GM12878 (cell line): ENCODE data around the gene SPSB3. TPM values are rescaled to one million over a fixed set of nuclear protein-coding genes. Genes with fewer than 3 reads are reported as not detected.

Source experiments
- ATAC-seq: fragments of 200-7000 bp; cut with Tn5 transposase; 3 replicates; pipeline ENCODE4 v1.9.1; 2020; ENCODE audit warnings: mild to moderate bottlenecking, moderate library complexity
- BruUV-seq: library from RNA; stranded (reverse); fragments of 400-500 nt; replicated peaks from 2 replicates; lab custom pipeline; 2021; lab: Mats Ljungman, UMichigan
- CTCF ChIA-PET: fragments of 300-600 bp; sonication (Branson Sonifier 250); formaldehyde crosslinking; extraction: SDS; loops from one replicate; lab custom pipeline; 2021; ENCODE audit warnings: inconsistent platforms; lab: Yijun Ruan, JAX
- POLR2A ChIA-PET: fragments of 350-600 bp; formaldehyde crosslinking; extraction: SDS; loops from one replicate; lab custom pipeline; 2021; ENCODE audit warnings: inconsistent platforms; lab: Charles Lee
- RAD21 ChIA-PET: fragments of 300-600 bp; sonication (Branson Sonifier 250); formaldehyde crosslinking; loops from one replicate; lab custom pipeline; 2023; ENCODE audit warnings: antibody characterized with exemption; ENCODE audit not compliant: unreplicated experiment; lab: Charles Lee
- SMC1A ChIA-PET: fragments of 300-600 bp; sonication (Branson Sonifier 250); formaldehyde crosslinking; loops from one replicate; lab custom pipeline; 2023; ENCODE audit not compliant: unreplicated experiment, uncharacterized antibody; lab: Charles Lee
- DNase-seq: peaks from one replicate; pipeline ENCODE4 v3.0.0-alpha.2; 2011; ENCODE audit warnings: low read depth, low spot score
- FAIRE-seq: peaks from 3 replicates; lab custom pipeline; 2011; peaks lifted over from hg19 to GRCh38; lab: Jason Lieb, UNC
- H2AFZ ChIP-seq: 2 replicates; pipeline ENCODE4 v1.6.0; 2011; ENCODE audit warnings: low read depth, low read length, control low read depth; ENCODE audit not compliant: control insufficient read depth
- H3K27ac ChIP-seq: 2 replicates; pipeline ENCODE4 v1.5.1; 2011; ENCODE audit warnings: control low read depth; ENCODE audit not compliant: control insufficient read depth, insufficient read depth
- H3K27me3 ChIP-seq, 2 experiments: replicated peaks in 1 of 2; 2 replicates each; pipeline versions ENCODE4 v1.6.0 to v1.6.1; 2011; ENCODE audit warnings: low read length in 1 of 2; ENCODE audit not compliant: control insufficient read depth in 2 of 2, insufficient read depth in 2 of 2
- H3K36me3 ChIP-seq, 2 experiments: 2 replicates each; pipeline ENCODE4 v1.5.1; 2011; ENCODE audit warnings: low read length in 1 of 2; ENCODE audit not compliant: control insufficient read depth in 2 of 2, insufficient read depth in 2 of 2
- H3K4me1 ChIP-seq: 2 replicates; pipeline ENCODE4 v1.6.1; 2011; ENCODE audit warnings: mild to moderate bottlenecking, low read length, moderate library complexity, mixed read lengths; ENCODE audit not compliant: control insufficient read depth, insufficient read depth
- H3K4me2 ChIP-seq: 2 replicates; pipeline ENCODE4 v1.6.0; 2011; ENCODE audit warnings: control low read depth; ENCODE audit not compliant: control insufficient read depth, insufficient read depth
- H3K4me3 ChIP-seq: fragments of 200-600 bp; sonication (generic); 2 replicates; pipeline ENCODE4 v1.5.1; 2016
- H3K79me2 ChIP-seq: 2 replicates; pipeline ENCODE4 v1.6.0; 2011; ENCODE audit warnings: low read length; ENCODE audit not compliant: control insufficient read depth, insufficient read depth
- H3K9ac ChIP-seq: 2 replicates; pipeline ENCODE4 v1.8.0; 2011; ENCODE audit warnings: low read length, control low read depth, mixed read lengths; ENCODE audit not compliant: control insufficient read depth, insufficient read depth
- H3K9me3 ChIP-seq: replicated peaks from 3 replicates; pipeline ENCODE4 v1.5.1; 2011; ENCODE audit warnings: mild to moderate bottlenecking, low read length; ENCODE audit not compliant: control insufficient read depth, insufficient read depth
- H4K20me1 ChIP-seq: 2 replicates; pipeline ENCODE4 v1.6.0; 2011; ENCODE audit not compliant: control insufficient read depth, insufficient read depth
- SMARCA5 ChIP-seq: fragments of 450-650 bp; IDR thresholded peaks from 2 replicates; pipeline ENCODE4 v1.6.1; 2017; ENCODE audit warnings: mild to moderate bottlenecking
- ZBED1 ChIP-seq: IDR thresholded peaks from 2 replicates; pipeline ENCODE4 v1.6.1; 2016; ENCODE audit warnings: borderline replicate concordance
- ZNF217 ChIP-seq: fragments of 450-650 bp; IDR thresholded peaks from 2 replicates; pipeline ENCODE4 v1.6.1; 2017; ENCODE audit warnings: antibody characterized with exemption, mild to moderate bottlenecking
- WGBS: methylation state at CpG from one replicate; pipeline ENCODE4 v1.1.6; 2016; ENCODE audit warnings: low lambda C conversion rate; ENCODE audit not compliant: insufficient replicate concordance, insufficient coverage; ENCODE audit errors: missing lambda C conversion rate; 5-methylcytosine and 5-hydroxymethylcytosine counted together
- in situ Hi-C: fragments of 300-500 bp; cut with MboI; formaldehyde crosslinking; loops from 9 replicates; pipeline ENCODE4 v1.14.3; 2018; ENCODE audit warnings: mixed read lengths
- intact Hi-C: fragments of 100-400 bp; cut with micrococcal nuclease; formaldehyde crosslinking; loops from one replicate; pipeline ENCODE4 v1.14.2; 2022; ENCODE audit not compliant: unreplicated experiment
- polyA plus RNA-seq, 11 experiments: library from polyadenylated mRNA; depleted of rRNA in 4 of 11; unstranded in 6 of 11; stranded (reverse) in 5 of 11; fragments of >200 nt; fragmentation: Nextera tagmentation in 4 of 11; fragmentation: Illumina TruSeq in 1 of 11; extraction: Ambion mirVana in 4 of 11; extraction: Trizol in 1 of 11; gene quantifications; 1 replicate in 1 of 11; 2 replicates in 10 of 11; pipeline versions ENCODE4 v1.2.1 to v1.2.3, GENCODE V29; 2011 to 2016; ENCODE audit warnings: inconsistent platforms in 2 of 11, missing spikeins in 2 of 11, low read depth in 1 of 11
- total RNA-seq, 4 experiments: library from RNA; depleted of rRNA in 3 of 4; stranded (reverse); fragments of >200 nt in 3 of 4; fragmentation: Illumina TruSeq in 1 of 4; extraction: Trizol in 1 of 4; gene quantifications; 2 replicates each; pipeline versions ENCODE4 v1.2.1 to v1.2.3, GENCODE V29; 2013 to 2021

SPSB3 gene
- total and polyA plus RNA-seq, 10 of the 15 experiments (the other 5 are each of a cell fraction or from before 2014, with no cell fraction given) = 0.31 to 26.9 (median 14.0) TPM

- 85% methylated on average over 19 of the region's 20 CpGs for WGBS
- peak overlapping the region; percentile 94; the same call in 1 of the 2 replicates for H3K4me3 ChIP-seq
- no peaks in the 10 kb centered on the region for H4K20me1 ChIP-seq
- H3K9me3 ChIP-seq = no peaks in the 10 kb centered on the region
- DNase-seq (no peak), ATAC-seq (no peak), FAIRE-seq (no peak)
- ChIA-PET POLR2A (interaction anchor here (2.5 kb wide), 1 partner anchor 9 kb away, joined by 39 read pairs; the partner anchor contains the start of genes EME2, MRPS34 and NME3), SMC1A (no interaction called here), RAD21 (no interaction called here)
- peaks cover 4 to 8% of the 10 kb centered on the region in 2 experiments; a peak in 3 of 4 replicates for H3K36me3 ChIP-seq
- intact Hi-C loops (no loop called here), in situ Hi-C loops (no loop called here)
- peaks cover 15% of the 10 kb centered on the region for H3K79me2 ChIP-seq
- H3K27ac ChIP-seq = no peak overlapping the region
- BruUV-seq = no TSS peak
- TF ChIP-seq ZBED1 (peak; percentile 10; the same call in 1 of the 2 replicates), SMARCA5 (no peak)
- TF ChIP-seq, all 136 proteins: peak for 1
- no peaks in the 10 kb centered on the region for H3K27me3 ChIP-seq
- H3K4me1 ChIP-seq = peaks cover 6% of the 10 kb centered on the region; the same call in 1 of the 2 replicates
- no peak overlapping the region for H2AFZ ChIP-seq
- CTCF ChIA-PET = interaction anchor here (0.6 kb wide), 1 partner anchor 9 kb away, joined by 3 read pairs; the partner anchor contains the start of genes EME2 and MRPS34
- peak overlapping the region; percentile 71 for H3K9ac ChIP-seq
- peak overlapping the region; percentile 77 for H3K4me2 ChIP-seq
Measured at GRCh38 chr16:1781254-1781653, 1.1 kb downstream of the SPSB3 start.

GRCh38 chr16:1780677-1781072, 1.7 kb downstream of the SPSB3 start:
- DNase-seq (no peak), FAIRE-seq (no peak), ATAC-seq (no peak)
- Histone ChIP-seq H3K27ac (no peak overlapping the region), H3K79me2 (peaks cover 15% of the 10 kb centered on the region), H3K4me3 (no peak overlapping the region), H3K36me3 (peaks cover 8% of the 10 kb centered on the region in 2 experiments; a peak in 3 of 4 replicates), H2AFZ (no peak overlapping the region), H3K4me2 (peak overlapping the region; percentile 77), H3K4me1 (peaks cover 6% of the 10 kb centered on the region; the same call in 1 of the 2 replicates), H3K9me3 (no peaks in the 10 kb centered on the region), H3K27me3 (no peaks in the 10 kb centered on the region), H4K20me1 (no peaks in the 10 kb centered on the region), H3K9ac (no peak overlapping the region)
- in situ Hi-C loops (no loop called here), intact Hi-C loops (no loop called here)
- ChIA-PET SMC1A (no interaction called here), RAD21 (no interaction called here), CTCF (interaction anchor here (0.6 kb wide), 1 partner anchor 8 kb away, joined by 3 read pairs; the partner anchor contains the start of genes EME2 and MRPS34), POLR2A (no interaction called here)
- no peak for TF ChIP-seq ZNF217
- TF ChIP-seq ZBED1 = peak; percentile 3; the same call in 1 of the 2 replicates
- BruUV-seq = TSS peak; percentile 63
- 89% methylated on average over 6 of the region's 6 CpGs for WGBS
